Sigmoid colon (tissue), 3 donors: ENCODE data around the gene MKKS.

ENCODE experiments used
- POLR2A ChIP-seq, 2 donors: fragments of 450-650 bp; IDR thresholded peaks; one replicate each; pipeline ENCODE4 v1.6.1; 2016; ENCODE audit warnings: antibody characterized with exemption in 2 of 2, mild to moderate bottlenecking in 2 of 2, moderate library complexity in 2 of 2
- TF ChIP-seq, protein P1 (sequence below), 4 experiments: fragments of 450-650 bp in 3 of 4; fragments of 200-600 bp in 1 of 4; IDR thresholded peaks; one replicate each; pipeline ENCODE4 v1.5.1; 2016 to 2019; ENCODE audit warnings: antibody characterized with exemption in 4 of 4, mild to moderate bottlenecking in 3 of 4, moderate library complexity in 2 of 4

DNA sequence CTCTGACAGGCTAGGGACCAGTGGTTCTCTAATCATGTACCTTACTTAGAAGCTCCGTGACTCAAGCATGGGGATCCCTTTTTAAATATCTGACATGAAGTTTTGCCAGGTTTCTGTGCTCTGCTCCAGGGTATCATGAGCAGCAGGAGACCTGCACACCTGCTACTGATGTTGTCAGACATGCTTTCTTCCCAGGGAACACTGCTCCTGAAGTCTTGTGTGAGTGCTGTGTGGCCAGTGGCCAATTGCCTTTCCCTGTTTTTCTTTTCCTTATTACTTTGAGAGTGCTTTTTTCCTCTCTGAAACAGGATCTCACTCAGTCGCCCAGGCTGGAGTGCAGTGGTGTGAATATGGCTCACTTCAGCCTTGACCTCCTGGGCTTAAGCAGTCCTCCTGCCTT lies 27.5 kb upstream of the MKKS start:
- TF ChIP-seq POLR2A (IDR thresholded peaks at IDR 0.05): no peak
- TF ChIP-seq, protein P1, sequence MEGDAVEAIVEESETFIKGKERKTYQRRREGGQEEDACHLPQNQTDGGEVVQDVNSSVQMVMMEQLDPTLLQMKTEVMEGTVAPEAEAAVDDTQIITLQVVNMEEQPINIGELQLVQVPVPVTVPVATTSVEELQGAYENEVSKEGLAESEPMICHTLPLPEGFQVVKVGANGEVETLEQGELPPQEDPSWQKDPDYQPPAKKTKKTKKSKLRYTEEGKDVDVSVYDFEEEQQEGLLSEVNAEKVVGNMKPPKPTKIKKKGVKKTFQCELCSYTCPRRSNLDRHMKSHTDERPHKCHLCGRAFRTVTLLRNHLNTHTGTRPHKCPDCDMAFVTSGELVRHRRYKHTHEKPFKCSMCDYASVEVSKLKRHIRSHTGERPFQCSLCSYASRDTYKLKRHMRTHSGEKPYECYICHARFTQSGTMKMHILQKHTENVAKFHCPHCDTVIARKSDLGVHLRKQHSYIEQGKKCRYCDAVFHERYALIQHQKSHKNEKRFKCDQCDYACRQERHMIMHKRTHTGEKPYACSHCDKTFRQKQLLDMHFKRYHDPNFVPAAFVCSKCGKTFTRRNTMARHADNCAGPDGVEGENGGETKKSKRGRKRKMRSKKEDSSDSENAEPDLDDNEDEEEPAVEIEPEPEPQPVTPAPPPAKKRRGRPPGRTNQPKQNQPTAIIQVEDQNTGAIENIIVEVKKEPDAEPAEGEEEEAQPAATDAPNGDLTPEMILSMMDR (IDR thresholded peaks at IDR 0.05): no peak
